H1 (cell line): ENCODE measurements around the gene EPB41L1. TPM values are rescaled to one million over a fixed set of nuclear protein-coding genes. Genes with fewer than 3 reads are reported as not detected.

ENCODE experiments used
- CTCF ChIA-PET: fragments of 300-600 bp; sonication (Branson Sonifier 250); formaldehyde crosslinking; loops from one replicate; lab custom pipeline; 2021; ENCODE audit not compliant: partially characterized antibody; lab: Charles Lee
- POLR2A ChIA-PET: fragments of 300-600 bp; sonication (Branson Sonifier 250); formaldehyde crosslinking; loops from one replicate; lab custom pipeline; 2021; ENCODE audit warnings: inconsistent platforms; ENCODE audit not compliant: partially characterized antibody; lab: Charles Lee
- DNase-seq, 2 experiments: peaks; one replicate each; pipeline versions ENCODE4 v3.0.0 to v3.0.0-alpha.2; 2010 to 2022; ENCODE audit warnings: low spot score in 2 of 2, low read depth in 1 of 2, mixed read lengths in 1 of 2
- FAIRE-seq: peaks from 2 replicates; lab custom pipeline; 2011; peaks lifted over from hg19 to GRCh38; lab: Jason Lieb, UNC
- H2AFZ ChIP-seq: 2 replicates; pipeline ENCODE4 v1.8.1; 2012; ENCODE audit warnings: low read length, inconsistent platforms
- H2AK5ac ChIP-seq: 2 replicates; pipeline ENCODE4 v1.6.1; 2013; ENCODE audit warnings: low read depth, low read length
- H2BK120ac ChIP-seq: replicated peaks from 2 replicates; pipeline ENCODE3; 2013; ENCODE audit warnings: low read depth, low read length, inconsistent platforms
- H2BK12ac ChIP-seq: 2 replicates; pipeline ENCODE4 v1.6.1; 2013; ENCODE audit warnings: low read depth, low read length
- H2BK15ac ChIP-seq: 2 replicates; pipeline ENCODE4 v1.6.1; 2013; ENCODE audit warnings: low read length
- H2BK20ac ChIP-seq: 2 replicates; pipeline ENCODE4 v1.6.1; 2013; ENCODE audit warnings: low read length
- H2BK5ac ChIP-seq: 2 replicates; pipeline ENCODE4 v1.6.1; 2013; ENCODE audit warnings: low read depth, low read length
- H3K14ac ChIP-seq: 2 replicates; pipeline ENCODE4 v1.6.1; 2013; ENCODE audit warnings: inconsistent platforms; ENCODE audit not compliant: insufficient read length
- H3K18ac ChIP-seq: 2 replicates; pipeline ENCODE4 v1.6.1; 2013; ENCODE audit warnings: low read length; ENCODE audit errors: extremely low read depth
- H3K23ac ChIP-seq: 2 replicates; pipeline ENCODE4 v1.6.1; 2013; ENCODE audit warnings: inconsistent platforms; ENCODE audit not compliant: insufficient read length
- H3K23me2 ChIP-seq: 2 replicates; pipeline ENCODE4 v1.6.1; 2013; ENCODE audit warnings: low read depth, low read length
- H3K27ac ChIP-seq: 2 replicates; pipeline ENCODE4 v1.6.1; 2011; ENCODE audit warnings: low read depth, low read length, inconsistent platforms
- H3K27me3 ChIP-seq, 4 experiments: replicated peaks in 1 of 4; 1 replicate in 1 of 4; 2 replicates in 3 of 4; pipeline versions ENCODE4 v1.6.1 to v1.8.1; 2011 to 2013; ENCODE audit warnings: low read length in 3 of 4, mild to moderate bottlenecking in 3 of 4, inconsistent platforms in 2 of 4, mixed read lengths in 2 of 4, moderate library complexity in 1 of 4; ENCODE audit not compliant: control insufficient read depth in 3 of 4, insufficient read depth in 3 of 4; ENCODE audit errors: extremely low read depth in 1 of 4
- H3K36me3 ChIP-seq, 4 experiments: 2 replicates each; pipeline versions ENCODE4 v1.6.1 to v1.8.1; 2011 to 2013; ENCODE audit warnings: mild to moderate bottlenecking in 4 of 4, low read length in 3 of 4, moderate library complexity in 2 of 4, control low read depth in 1 of 4, inconsistent platforms in 1 of 4; ENCODE audit not compliant: insufficient read depth in 4 of 4, control insufficient read depth in 2 of 4
- H3K4ac ChIP-seq: replicated peaks from 2 replicates; pipeline ENCODE3; 2013; ENCODE audit warnings: low read length, low read depth, mixed read lengths, inconsistent platforms; ENCODE audit not compliant: insufficient read length
- H3K4me1 ChIP-seq, 4 experiments: replicated peaks in 1 of 4; 1 replicate in 1 of 4; 2 replicates in 3 of 4; pipeline versions ENCODE4 v1.6.1 to v1.8.1; 2011 to 2013; ENCODE audit warnings: low read length in 3 of 4, inconsistent platforms in 2 of 4, mixed read lengths in 1 of 4; ENCODE audit not compliant: insufficient read depth in 4 of 4, control insufficient read depth in 3 of 4
- H3K4me2 ChIP-seq, 2 experiments: 2 replicates each; pipeline versions ENCODE4 v1.6.1 to v1.8.1; 2011 to 2013; ENCODE audit warnings: low read depth in 2 of 2, low read length in 2 of 2, control low read depth in 1 of 2, inconsistent platforms in 1 of 2, mild to moderate bottlenecking in 1 of 2; ENCODE audit not compliant: insufficient read depth in 1 of 2
- H3K4me3 ChIP-seq, 4 experiments: fragments of 200-600, 300-600 bp in 1 of 4; sonication (generic), shearing (Covaris generic), sonication (Bioruptor Twin) in 1 of 4; 2 replicates each; pipeline versions ENCODE4 v1.5.1 to v1.8.1; 2011 to 2016; ENCODE audit warnings: low read length in 4 of 4, low read depth in 3 of 4, control low read depth in 2 of 4, inconsistent platforms in 2 of 4, mild to moderate bottlenecking in 2 of 4, mixed read lengths in 1 of 4, moderate library complexity in 1 of 4; ENCODE audit not compliant: insufficient read depth in 2 of 4; ENCODE audit errors: extremely low read depth in 1 of 4
- H3K56ac ChIP-seq: replicated peaks from 2 replicates; pipeline ENCODE3; 2013; ENCODE audit warnings: low read depth, mild to moderate bottlenecking, mixed read lengths, low read length, inconsistent platforms; ENCODE audit not compliant: insufficient read length
- H3K79me1 ChIP-seq: 2 replicates; pipeline ENCODE4 v1.6.1; 2013; ENCODE audit warnings: low read depth, low read length, control low read depth
- H3K79me2 ChIP-seq, 2 experiments: 2 replicates each; pipeline versions ENCODE4 v1.6.1 to v1.8.1; 2012 to 2013; ENCODE audit warnings: low read length in 2 of 2, mild to moderate bottlenecking in 2 of 2, inconsistent platforms in 1 of 2; ENCODE audit not compliant: insufficient read depth in 2 of 2, control insufficient read depth in 1 of 2
- H3K9ac ChIP-seq, 4 experiments: replicated peaks in 1 of 4; 1 replicate in 1 of 4; 2 replicates in 3 of 4; pipeline versions ENCODE4 v1.6.1 to v1.8.1; 2011 to 2013; ENCODE audit warnings: low read depth in 3 of 4, low read length in 3 of 4, control low read depth in 2 of 4, mild to moderate bottlenecking in 2 of 4, moderate library complexity in 2 of 4, inconsistent platforms in 1 of 4; ENCODE audit errors: extremely low read depth in 1 of 4
- H3K9me3 ChIP-seq, 2 experiments: 2 replicates each; pipeline versions ENCODE4 v1.6.1 to v1.8.1; 2012 to 2013; ENCODE audit warnings: mild to moderate bottlenecking in 2 of 2, moderate library complexity in 2 of 2, control low read depth in 1 of 2, inconsistent platforms in 1 of 2, low read depth in 1 of 2, low read length in 1 of 2, mixed read lengths in 1 of 2; ENCODE audit not compliant: insufficient read depth in 2 of 2
- H4K20me1 ChIP-seq, 2 experiments: replicated peaks in 1 of 2; 2 replicates each; pipeline versions ENCODE3 to v1.8.1; 2011 to 2013; ENCODE audit warnings: inconsistent platforms in 2 of 2, low read length in 2 of 2, mild to moderate bottlenecking in 1 of 2; ENCODE audit not compliant: insufficient read depth in 2 of 2, control insufficient read depth in 1 of 2
- H4K5ac ChIP-seq: 2 replicates; pipeline ENCODE4 v1.6.1; 2013; ENCODE audit warnings: low read length, low read depth, mixed read lengths, inconsistent platforms; ENCODE audit not compliant: insufficient read length
- H4K8ac ChIP-seq: 2 replicates; pipeline ENCODE4 v1.8.0; 2013; ENCODE audit warnings: mild to moderate bottlenecking, moderate library complexity, low read length, inconsistent platforms; ENCODE audit not compliant: insufficient read depth; ENCODE audit errors: extremely low read depth
- H4K91ac ChIP-seq: replicated peaks from 2 replicates; pipeline ENCODE3; 2013; ENCODE audit warnings: low read length, mixed read lengths, inconsistent platforms; ENCODE audit not compliant: insufficient read length
- BRCA1 ChIP-seq: IDR thresholded peaks from 2 replicates; pipeline ENCODE4 v1.6.1; 2012; ENCODE audit warnings: low read depth, low read length, improper control_type of control experiment
- CHD1 ChIP-seq: IDR thresholded peaks from 2 replicates; pipeline ENCODE4 v1.6.1; 2012; ENCODE audit warnings: low read depth, low read length, improper control_type of control experiment
- CHD2 ChIP-seq: IDR thresholded peaks from 2 replicates; pipeline ENCODE4 v1.6.1; 2012; ENCODE audit warnings: low read length, improper control_type of control experiment
- GABPA ChIP-seq: IDR thresholded peaks from 2 replicates; pipeline ENCODE4 v1.6.1; 2011; ENCODE audit warnings: mild to moderate bottlenecking, low read length, moderate library complexity, borderline replicate concordance; ENCODE audit not compliant: insufficient read depth
- PHF8 ChIP-seq: fragments of 200-600 bp; sonication (generic); conservative IDR thresholded peaks from 2 replicates; pipeline ENCODE4 v1.7.1; 2012; ENCODE audit warnings: low read depth, mild to moderate bottlenecking, inconsistent platforms, low read length, moderate library complexity
- RBBP5 ChIP-seq: IDR thresholded peaks from 2 replicates; pipeline ENCODE4 v1.7.1; 2012; ENCODE audit warnings: low read depth, mild to moderate bottlenecking, inconsistent platforms, low read length, moderate library complexity, borderline replicate concordance
- SP1 ChIP-seq: IDR thresholded peaks from 2 replicates; pipeline ENCODE4 v1.6.1; 2011; ENCODE audit warnings: low read depth, low read length
- SP2 ChIP-seq: IDR thresholded peaks from 2 replicates; pipeline ENCODE4 v1.6.1; 2012; ENCODE audit warnings: mild to moderate bottlenecking, low read length, inconsistent platforms
- SP4 ChIP-seq: IDR thresholded peaks from 2 replicates; pipeline ENCODE4 v1.6.1; 2012; ENCODE audit warnings: low read length, inconsistent platforms
- SRF ChIP-seq: IDR thresholded peaks from 2 replicates; pipeline ENCODE4 v1.6.1; 2011; ENCODE audit warnings: mild to moderate bottlenecking, low read depth, low read length, moderate library complexity
- TBP ChIP-seq: IDR thresholded peaks from 2 replicates; pipeline ENCODE4 v1.6.1; 2011; ENCODE audit warnings: low read depth, low read length, improper control_type of control experiment
- TCF12 ChIP-seq: IDR thresholded peaks from 2 replicates; pipeline ENCODE4 v1.6.1; 2011; ENCODE audit warnings: low read depth, mild to moderate bottlenecking, low read length
- TEAD4 ChIP-seq: IDR thresholded peaks from 2 replicates; pipeline ENCODE4 v1.6.1; 2012; ENCODE audit warnings: low read depth, low read length, inconsistent platforms, mixed read lengths
- USF2 ChIP-seq: IDR thresholded peaks from 2 replicates; pipeline ENCODE4 v1.6.1; 2011; ENCODE audit warnings: low read length, improper control_type of control experiment
- WGBS, 2 experiments: shearing (Covaris generic) in 1 of 2; methylation state at CpG; one replicate each; pipeline versions ENCODE4 v1.1.6 to v1.1.7; 2013 to 2015; ENCODE audit warnings: low lambda C conversion rate in 2 of 2, mixed read lengths in 2 of 2, inconsistent platforms in 1 of 2, low coverage in 1 of 2, missing lambda C conversion rate in 1 of 2; ENCODE audit not compliant: insufficient replicate concordance in 2 of 2, insufficient coverage in 1 of 2, insufficient read length in 1 of 2; ENCODE audit errors: extremely low coverage in 1 of 2, missing lambda C conversion rate in 1 of 2; 5-methylcytosine and 5-hydroxymethylcytosine counted together
- polyA plus RNA-seq, 7 experiments: library from polyadenylated mRNA; depleted of rRNA in 3 of 7; stranded (reverse) in 5 of 7; unstranded in 2 of 7; fragments of >200 nt in 5 of 7; fragments of 200-250 nt in 2 of 7; gene quantifications; 1 replicate in 5 of 7; 2 replicates in 1 of 7; 4 replicates in 1 of 7; pipeline versions ENCODE4 v1.2.1 to v1.2.3, GENCODE V29; 2011 to 2013; ENCODE audit warnings: missing spikeins in 2 of 7, mixed read lengths in 2 of 7
- total RNA-seq: library from RNA; stranded (reverse); fragmentation: NEBNext Ultra II Directional; extraction: Animal tissue kit (Norgen Biotek cat#: 25700); gene quantifications from 2 replicates; pipeline ENCODE4 v1.2.1, GENCODE V29; 2021
- TF ChIP-seq, protein P1 (sequence below): IDR thresholded peaks from 2 replicates; pipeline ENCODE4 v1.6.1; 2012; ENCODE audit warnings: inconsistent platforms

Gene EPB41L1
- total and polyA plus RNA-seq, 2 of the 8 experiments (the other 6 are each of a cell fraction or from before 2014, with no cell fraction given), result 14.8 to 36.0 TPM

DNA sequence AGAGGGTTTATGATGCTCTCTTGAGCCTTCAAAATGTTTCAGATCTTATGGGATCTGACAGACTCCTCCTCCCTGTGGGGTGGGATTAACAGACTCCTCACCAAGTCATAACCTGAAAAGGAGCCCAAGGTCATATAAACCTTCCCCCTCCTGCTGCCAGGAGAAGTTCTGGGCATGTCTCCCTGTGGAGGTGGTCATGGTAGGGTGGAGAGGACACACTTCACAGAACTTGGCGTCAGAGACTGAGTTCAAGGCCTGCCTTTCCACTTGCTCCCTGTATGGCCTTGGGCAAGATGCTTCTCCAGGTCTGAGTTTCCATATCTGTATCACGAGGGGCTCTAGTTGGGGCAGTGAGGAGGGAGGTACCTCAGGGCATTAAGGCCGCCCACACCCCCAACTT lies 49.3 kb downstream of the EPB41L1 start:
- Histone ChIP-seq H2BK15ac (no peak overlapping the region), H3K79me1 (no peaks in the 10 kb centered on the region), H3K23ac (no peak overlapping the region), H2BK5ac (no peak overlapping the region), H3K9me3 (no peaks in the 10 kb centered on the region), H3K27ac (no peak overlapping the region), H2BK20ac (no peak overlapping the region), H3K14ac (no peak overlapping the region), H4K5ac (no peak overlapping the region), H2AFZ (no peak overlapping the region), H3K4ac (no peak overlapping the region), H2BK12ac (no peak overlapping the region), H4K8ac (no peak overlapping the region), H3K4me1 (no peaks in the 10 kb centered on the region), H3K4me3 (no peak overlapping the region), H3K56ac (no peak overlapping the region), H3K36me3 (no peaks in the 10 kb centered on the region), H4K91ac (no peak overlapping the region), H2AK5ac (no peak overlapping the region), H3K9ac (no peak overlapping the region), H3K27me3 (no peaks in the 10 kb centered on the region), H3K79me2 (no peaks in the 10 kb centered on the region), H3K18ac (no peak overlapping the region), H3K23me2 (no peaks in the 10 kb centered on the region; the same call in 1 of the 2 replicates), H2BK120ac (no peak overlapping the region), H3K4me2 (no peak overlapping the region), H4K20me1 (peaks cover 0 to 3% of the 10 kb centered on the region in 2 experiments)
- POLR2A ChIA-PET, result no interaction called here
- 72% methylated on average over 3 of the region's 3 CpGs; no CpG with 5 or more reads in 1 of the 2 experiments for WGBS, 2 experiments
- DNase-seq, result no peak
- FAIRE-seq, result no peak
- CTCF ChIA-PET, result interaction anchor here (0.7 to 14.8 kb wide), 8 partner anchors 9 to 235 kb away, joined by 3 to 151 read pairs (median 14); no protein-coding TSS in a partner anchor
- TF ChIP-seq SP4 (no peak), RBBP5 (no peak), SP1 (no peak), GABPA (no peak), SP2 (no peak), TCF12 (no peak), TEAD4 (no peak), CHD2 (no peak), USF2 (no peak), SRF (no peak), BRCA1 (no peak), TBP (no peak), CHD1 (no peak), PHF8 (no peak)
- TF ChIP-seq, protein P1, sequence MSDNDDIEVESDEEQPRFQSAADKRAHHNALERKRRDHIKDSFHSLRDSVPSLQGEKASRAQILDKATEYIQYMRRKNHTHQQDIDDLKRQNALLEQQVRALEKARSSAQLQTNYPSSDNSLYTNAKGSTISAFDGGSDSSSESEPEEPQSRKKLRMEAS, result no peak
